B cell (primary cell): ENCODE measurements around the gene ASF1A. TPM values are rescaled to one million over a fixed set of nuclear protein-coding genes. Genes with fewer than 3 reads are reported as not detected.

Source experiments
- ATAC-seq: fragments of 200-7000 bp; cut with Tn5 transposase; one replicate; pipeline ENCODE4 v1.10.0; 2021; ENCODE audit warnings: low read depth, mild to moderate bottlenecking, moderate number of reproducible peaks, moderate library complexity
- CTCF ChIA-PET: fragments of 350-600 bp; sonication (Branson Sonifier 250); formaldehyde crosslinking; loops from one replicate; lab custom pipeline; 2021; ENCODE audit warnings: antibody characterized with exemption, inconsistent platforms; lab: Charles Lee
- POLR2A ChIA-PET: fragments of 350-600 bp; sonication (Branson Sonifier 250); formaldehyde crosslinking; loops from one replicate; lab custom pipeline; 2021; ENCODE audit warnings: antibody characterized with exemption; lab: Charles Lee
- DNase-seq: peaks from one replicate; pipeline ENCODE4 v3.0.0; 2013
- H2AFZ ChIP-seq: 2 replicates; pipeline ENCODE4 v1.6.1; 2012; ENCODE audit warnings: mild to moderate bottlenecking, low read depth, low read length; ENCODE audit not compliant: insufficient read depth, poor library complexity, severe bottlenecking
- H3K27ac ChIP-seq, 2 donors: 1 replicate in 1 of 2; 2 replicates in 1 of 2; pipeline ENCODE4 v1.5.1; 2012 to 2013; ENCODE audit warnings: low read length in 2 of 2, mild to moderate bottlenecking in 2 of 2, moderate library complexity in 1 of 2
- H3K27me3 ChIP-seq, 4 experiments: fragments of 200-600 bp in 1 of 4; sonication (generic) in 1 of 4; replicated peaks in 1 of 4; 1 replicate in 2 of 4; 2 replicates in 2 of 4; pipeline versions ENCODE4 v1.6.1 to v1.7.0; 2013 to 2016; ENCODE audit warnings: low read length in 3 of 4, mild to moderate bottlenecking in 2 of 4, mixed read lengths in 1 of 4, moderate library complexity in 1 of 4; ENCODE audit not compliant: insufficient read depth in 4 of 4, control insufficient read depth in 3 of 4; ENCODE audit errors: control extremely low read depth in 1 of 4
- H3K36me3 ChIP-seq, 2 experiments: replicated peaks in 1 of 2; 1 replicate in 1 of 2; 2 replicates in 1 of 2; pipeline versions ENCODE4 v1.6.1 to v1.7.1; 2013; ENCODE audit warnings: low read length in 1 of 2; ENCODE audit not compliant: insufficient read depth in 2 of 2, control insufficient read depth in 1 of 2; ENCODE audit errors: control extremely low read depth in 1 of 2, extremely low read depth in 1 of 2
- H3K4me1 ChIP-seq, 2 donors: fragments of 200-600 bp in 1 of 2; sonication (generic) in 1 of 2; 1 replicate in 1 of 2; 2 replicates in 1 of 2; pipeline versions ENCODE4 v1.5.1 to v1.6.1; 2013 to 2017; ENCODE audit warnings: low read length in 2 of 2; ENCODE audit not compliant: control insufficient read depth in 2 of 2, insufficient read depth in 2 of 2
- H3K4me2 ChIP-seq: replicated peaks from 2 replicates; pipeline ENCODE3; 2012; ENCODE audit warnings: mild to moderate bottlenecking, low read depth, low read length; ENCODE audit not compliant: poor library complexity, severe bottlenecking
- H3K4me3 ChIP-seq, 5 experiments: fragments of 200-600 bp in 1 of 5; sonication (generic) in 1 of 5; 1 replicate in 3 of 5; 2 replicates in 2 of 5; pipeline versions ENCODE4 v1.5.1 to v1.7.0; 2011 to 2016; ENCODE audit warnings: low read length in 4 of 5, mild to moderate bottlenecking in 4 of 5, low read depth in 2 of 5, control low read depth in 1 of 5, moderate library complexity in 1 of 5; ENCODE audit not compliant: insufficient read depth in 1 of 5; ENCODE audit errors: control extremely low read depth in 1 of 5, extremely low read depth in 1 of 5
- H3K79me2 ChIP-seq: fragments of 200-600 bp; sonication (generic); one replicate; pipeline ENCODE4 v1.6.0; 2016; ENCODE audit warnings: low read length; ENCODE audit not compliant: control insufficient read depth, insufficient read depth
- H3K9ac ChIP-seq: fragments of 200-600 bp; sonication (generic); 2 replicates; pipeline ENCODE4 v1.6.1; 2017; ENCODE audit warnings: mild to moderate bottlenecking, low read length, moderate library complexity
- H3K9me3 ChIP-seq, 3 donors: one replicate each; pipeline versions ENCODE4 v1.6.1 to v1.7.1; 2013; ENCODE audit warnings: low read length in 2 of 3; ENCODE audit not compliant: control insufficient read depth in 2 of 3, insufficient read depth in 1 of 3; ENCODE audit errors: control extremely low read depth in 1 of 3
- H4K20me1 ChIP-seq: 2 replicates; pipeline ENCODE4 v1.6.0; 2012; ENCODE audit warnings: mild to moderate bottlenecking, low read length; ENCODE audit not compliant: insufficient read depth, control insufficient read depth, poor library complexity, severe bottlenecking
- H3K27ac Mint-ChIP-seq: one replicate; pipeline ENCODE4 v1.8.0; 2021; ENCODE audit warnings: mixed read lengths
- H3K27me3 Mint-ChIP-seq: one replicate; pipeline ENCODE4 v1.8.0; 2021; ENCODE audit warnings: mixed read lengths
- H3K4me1 Mint-ChIP-seq: one replicate; pipeline ENCODE4 v1.8.0; 2021; ENCODE audit warnings: mixed read lengths
- H3K4me3 Mint-ChIP-seq: one replicate; pipeline ENCODE4 v1.8.0; 2021; ENCODE audit warnings: mixed read lengths
- H3K9me3 Mint-ChIP-seq: one replicate; pipeline ENCODE4 v1.8.0; 2022; ENCODE audit warnings: mixed read lengths; ENCODE audit not compliant: insufficient read depth
- EZH2 ChIP-seq: IDR thresholded peaks from 2 replicates; pipeline ENCODE4 v1.6.1; 2012; ENCODE audit warnings: borderline replicate concordance, low read depth, mild to moderate bottlenecking, moderate library complexity, low read length; ENCODE audit not compliant: insufficient read depth, poor library complexity, severe bottlenecking
- WGBS: methylation state at CpG from one replicate; pipeline ENCODE4 v1.1.5; 2013; ENCODE audit warnings: missing lambda C conversion rate; ENCODE audit not compliant: insufficient coverage; 5-methylcytosine and 5-hydroxymethylcytosine counted together
- intact Hi-C: fragments of 100-400 bp; cut with micrococcal nuclease; formaldehyde crosslinking; loops from one replicate; pipeline ENCODE4 v1.10.0; 2022
- polyA plus RNA-seq: library from polyadenylated mRNA; depleted of rRNA; stranded (reverse); fragments of >200 nt; gene quantifications from 2 replicates; pipeline ENCODE4 v1.2.3, GENCODE V29; 2012
- total RNA-seq, 2 donors: library from RNA; stranded (reverse); fragments of 120-200 nt in 1 of 2; gene quantifications; 1 replicate in 1 of 2; 2 replicates in 1 of 2; pipeline versions ENCODE4 v1.2.3 to v1.2.4, GENCODE V29; 2013 to 2022
- TF ChIP-seq, protein P1 (sequence below): fragments of 200-600 bp; IDR thresholded peaks from one replicate; pipeline ENCODE4 v1.8.0; 2022; ENCODE audit warnings: antibody characterized with exemption, mild to moderate bottlenecking

The ASF1A gene
- total and polyA plus RNA-seq, 2 donors (not counting 1 experiment from before 2014, with no cell fraction given), result 4.0 to 25.3 TPM

DNA sequence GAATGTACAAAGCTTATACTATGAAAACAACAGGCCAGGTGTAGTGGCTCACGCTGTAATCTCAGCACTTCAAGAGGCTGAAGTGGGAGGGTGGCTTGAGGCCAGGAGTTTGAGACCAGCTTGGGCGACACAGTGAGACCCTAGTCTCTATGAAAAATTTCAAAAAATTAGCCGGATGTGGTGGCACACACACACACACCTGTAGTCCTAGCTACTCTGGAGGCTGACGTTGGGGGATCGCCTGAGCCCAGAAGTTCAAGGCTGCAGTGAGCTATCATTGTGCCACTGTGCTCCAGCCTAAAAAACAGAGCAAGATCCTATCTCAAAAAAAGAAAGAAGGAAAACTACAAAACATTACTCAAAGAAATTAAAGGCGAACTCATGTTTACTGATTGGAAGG lies 7.3 kb upstream of the ASF1A start:
- peaks cover 96% of the 10 kb centered on the region for H3K79me2 ChIP-seq
- H3K4me1 ChIP-seq, result peaks cover 20 to 26% of the 10 kb centered on the region in 2 donors
- H3K9ac ChIP-seq, result no peak overlapping the region
- Mint-ChIP-seq H3K27me3 (no peaks in the 10 kb centered on the region), H3K27ac (no peak overlapping the region), H3K9me3 (no peaks in the 10 kb centered on the region), H3K4me3 (no peak overlapping the region), H3K4me1 (peaks cover 60% of the 10 kb centered on the region)
- H2AFZ ChIP-seq, result no peak overlapping the region
- no peak for TF ChIP-seq EZH2
- TF ChIP-seq, protein P1, sequence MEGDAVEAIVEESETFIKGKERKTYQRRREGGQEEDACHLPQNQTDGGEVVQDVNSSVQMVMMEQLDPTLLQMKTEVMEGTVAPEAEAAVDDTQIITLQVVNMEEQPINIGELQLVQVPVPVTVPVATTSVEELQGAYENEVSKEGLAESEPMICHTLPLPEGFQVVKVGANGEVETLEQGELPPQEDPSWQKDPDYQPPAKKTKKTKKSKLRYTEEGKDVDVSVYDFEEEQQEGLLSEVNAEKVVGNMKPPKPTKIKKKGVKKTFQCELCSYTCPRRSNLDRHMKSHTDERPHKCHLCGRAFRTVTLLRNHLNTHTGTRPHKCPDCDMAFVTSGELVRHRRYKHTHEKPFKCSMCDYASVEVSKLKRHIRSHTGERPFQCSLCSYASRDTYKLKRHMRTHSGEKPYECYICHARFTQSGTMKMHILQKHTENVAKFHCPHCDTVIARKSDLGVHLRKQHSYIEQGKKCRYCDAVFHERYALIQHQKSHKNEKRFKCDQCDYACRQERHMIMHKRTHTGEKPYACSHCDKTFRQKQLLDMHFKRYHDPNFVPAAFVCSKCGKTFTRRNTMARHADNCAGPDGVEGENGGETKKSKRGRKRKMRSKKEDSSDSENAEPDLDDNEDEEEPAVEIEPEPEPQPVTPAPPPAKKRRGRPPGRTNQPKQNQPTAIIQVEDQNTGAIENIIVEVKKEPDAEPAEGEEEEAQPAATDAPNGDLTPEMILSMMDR, result no peak
- no peak overlapping the region for H3K27ac ChIP-seq
- no peaks in the 10 kb centered on the region for H3K9me3 ChIP-seq
- H3K4me2 ChIP-seq, result no peak overlapping the region
- ATAC-seq (no peak), DNase-seq (no peak)
- H3K4me3 ChIP-seq, result no peak overlapping the region
- H3K36me3 ChIP-seq, result no peaks in the 10 kb centered on the region
- CTCF ChIA-PET, result interaction anchor here (0.7 to 1.2 kb wide), 2 partner anchors 10 to 83 kb away, joined by 3 read pairs; no protein-coding TSS in a partner anchor
- H3K27me3 ChIP-seq, result no peaks in the 10 kb centered on the region
- no peaks in the 10 kb centered on the region for H4K20me1 ChIP-seq
- 100% methylated on average over 2 of the region's 6 CpGs for WGBS
- intact Hi-C loops, result no loop called here
- POLR2A ChIA-PET, result no interaction called here

DNA sequence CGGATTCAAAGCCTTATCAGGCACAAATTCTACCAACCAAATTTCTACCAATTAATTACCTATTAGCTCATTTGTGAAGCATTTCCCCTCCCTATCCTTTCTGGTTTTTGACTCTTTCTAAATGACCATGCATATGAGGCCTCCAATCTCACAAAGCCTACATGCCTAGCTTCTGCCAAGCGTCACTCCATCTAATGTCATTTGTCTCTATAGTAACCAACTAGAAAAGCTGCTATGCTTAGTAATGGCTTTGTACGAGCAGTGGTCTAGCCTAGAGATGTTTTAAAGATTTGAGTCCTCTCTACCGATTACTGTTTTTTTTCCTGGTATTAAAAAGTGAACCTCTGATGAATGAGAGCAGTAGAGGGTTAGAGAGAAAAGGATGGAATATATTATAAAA lies 4.8 kb upstream of the ASF1A start:
- Mint-ChIP-seq H3K9me3 (no peaks in the 10 kb centered on the region), H3K27me3 (no peaks in the 10 kb centered on the region), H3K27ac (no peak overlapping the region), H3K4me3 (no peak overlapping the region), H3K4me1 (peaks cover 65% of the 10 kb centered on the region)
- no peak for TF ChIP-seq EZH2
- TF ChIP-seq, protein P1, result no peak
- DNase-seq, result no peak
- 100% methylated on average over 1 of the region's 4 CpGs for WGBS
- ATAC-seq, result no peak
- H3K27me3 ChIP-seq, result no peaks in the 10 kb centered on the region
- no peaks in the 10 kb centered on the region for H3K9me3 ChIP-seq
- ChIA-PET POLR2A (no interaction called here), CTCF (interaction anchor here (0.9 to 2.1 kb wide), 7 partner anchors 7 to 324 kb away, joined by 3 to 6 read pairs (median 4); no protein-coding TSS in a partner anchor)
- no peaks in the 10 kb centered on the region for H4K20me1 ChIP-seq
- no peak overlapping the region for H3K27ac ChIP-seq
- H3K4me3 ChIP-seq, result no peak overlapping the region
- no peaks in the 10 kb centered on the region for H3K36me3 ChIP-seq
- intact Hi-C loops, result no loop called here
- H3K4me2 ChIP-seq, result no peak overlapping the region
- H2AFZ ChIP-seq, result no peak overlapping the region
- H3K79me2 ChIP-seq, result peaks cover 82% of the 10 kb centered on the region
- H3K4me1 ChIP-seq, result peaks cover 25 to 28% of the 10 kb centered on the region in 2 donors
- no peak overlapping the region for H3K9ac ChIP-seq
